Tibial nerve (tissue), 3 donors: ENCODE measurements around the gene SFI1.
"Not testable (repeated sequence)": the region's sequence is repeated elsewhere in the genome, so short reads cannot be mapped to it uniquely, and the experiment has no call there.

ENCODE experiments used
- CTCF ChIP-seq, 5 experiments: fragments of 200-600 bp in 3 of 5; fragments of 450-650 bp in 2 of 5; sonication (generic) in 3 of 5; IDR thresholded peaks; one replicate each; pipeline ENCODE4 v1.5.1; 2016 to 2019; ENCODE audit warnings: antibody characterized with exemption in 5 of 5, mild to moderate bottlenecking in 3 of 5, moderate library complexity in 2 of 5
- POLR2A ChIP-seq, 2 donors: fragments of 450-650 bp; IDR thresholded peaks; one replicate each; pipeline ENCODE4 v1.6.1; 2017; ENCODE audit warnings: antibody characterized with exemption in 2 of 2, mild to moderate bottlenecking in 2 of 2, moderate library complexity in 2 of 2

DNA sequence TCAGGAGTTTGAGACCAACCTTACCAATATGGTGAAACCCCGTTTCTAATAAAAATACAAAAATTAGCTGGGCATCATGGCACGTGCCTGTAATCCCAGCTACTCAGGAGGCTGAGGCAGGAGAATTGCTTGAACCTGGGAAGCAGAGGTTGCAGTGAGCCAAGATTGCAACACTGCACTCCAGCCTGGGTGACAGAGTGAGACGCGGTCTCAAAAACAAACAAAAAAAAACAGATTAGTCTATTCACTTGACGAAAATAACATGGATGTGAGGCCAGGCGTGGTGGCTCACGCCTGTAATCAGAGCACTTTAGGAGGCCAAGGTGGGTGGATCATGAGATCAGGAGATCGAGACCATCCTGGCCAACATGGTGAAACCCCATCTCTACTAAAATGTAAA lies 13.9 kb upstream of the SFI1 start:
- TF ChIP-seq POLR2A, CTCF (IDR thresholded peaks at IDR 0.05): not testable (repeated sequence)
